Liver (tissue), 3 donors: Measurements from ENCODE around the gene CDH16.

Source experiments
- CTCF ChIP-seq: fragments of 150-350 bp; IDR thresholded peaks from 2 replicates; pipeline ENCODE4 v1.5.1; 2017; ENCODE audit warnings: improper control_type of control experiment, low read depth, low read length; ENCODE audit not compliant: missing input control
- EGR1 ChIP-seq, 2 donors: IDR thresholded peaks; 2 replicates each; pipeline ENCODE4 v1.6.1; 2016 to 2018; ENCODE audit warnings: antibody characterized with exemption in 2 of 2, low read depth in 2 of 2
- FOXA1 ChIP-seq: IDR thresholded peaks from 2 replicates; pipeline ENCODE4 v1.6.1; 2016; ENCODE audit warnings: antibody characterized with exemption
- GABPA ChIP-seq, 2 donors: IDR thresholded peaks in 1 of 2; conservative IDR thresholded peaks in 1 of 2; 2 replicates each; pipeline ENCODE4 v1.6.1; 2016; ENCODE audit warnings: antibody characterized with exemption in 2 of 2, mild to moderate bottlenecking in 1 of 2, moderate library complexity in 1 of 2
- JUND ChIP-seq, 2 donors: IDR thresholded peaks; 2 replicates each; pipeline ENCODE4 v1.6.1; 2016; ENCODE audit warnings: antibody characterized with exemption in 2 of 2
- MAX ChIP-seq: IDR thresholded peaks from 2 replicates; pipeline ENCODE4 v1.6.1; 2016; ENCODE audit warnings: antibody characterized with exemption
- RAD21 ChIP-seq, 2 donors: IDR thresholded peaks; 2 replicates each; pipeline ENCODE4 v1.6.1; 2016; ENCODE audit warnings: antibody characterized with exemption in 2 of 2, mild to moderate bottlenecking in 2 of 2
- REST ChIP-seq: IDR thresholded peaks from 2 replicates; pipeline ENCODE4 v1.6.1; 2016; ENCODE audit warnings: antibody characterized with exemption, mild to moderate bottlenecking
- SP1 ChIP-seq: IDR thresholded peaks from 2 replicates; pipeline ENCODE4 v1.6.1; 2018; ENCODE audit warnings: antibody characterized with exemption, mild to moderate bottlenecking
- TAF1 ChIP-seq: conservative IDR thresholded peaks from 2 replicates; pipeline ENCODE4 v1.6.1; 2016; ENCODE audit warnings: antibody characterized with exemption, mild to moderate bottlenecking
- YY1 ChIP-seq: IDR thresholded peaks from 2 replicates; pipeline ENCODE4 v1.6.1; 2016; ENCODE audit warnings: antibody characterized with exemption, mild to moderate bottlenecking
- ZBTB33 ChIP-seq: IDR thresholded peaks from 2 replicates; pipeline ENCODE4 v1.6.1; 2016; ENCODE audit warnings: antibody characterized with exemption
- donor health status: healthy.
- donor health status: healthy.

GRCh38 chr16:66940236-66940635 is 21.6 kb upstream of the CDH16 start:
- TF ChIP-seq JUND (IDR thresholded peaks at IDR 0.05) (no peak), CTCF (no peak), MAX (no peak), REST (no peak), GABPA (IDR thresholded peaks at IDR 0.05 in 1 of 2, conservative IDR thresholded peaks at IDR 0.05 in 1 of 2) (no peak), RAD21 (IDR thresholded peaks at IDR 0.05) (no peak), TAF1 (no peak), YY1 (no peak), SP1 (no peak), FOXA1 (no peak), EGR1 (IDR thresholded peaks at IDR 0.05; ENCODE audit: low read depth in 2 of 2) (no peak), ZBTB33 (no peak)
